Body of pancreas (tissue), 4 donors: ENCODE results near the gene SLX9.

Source experiments
- CTCF ChIP-seq, 7 experiments: fragments of 450-650 bp in 4 of 7; fragments of 200-600 bp in 3 of 7; sonication (generic) in 3 of 7; IDR thresholded peaks; one replicate each; pipeline ENCODE4 v1.5.1; 2016 to 2019; ENCODE audit warnings: antibody characterized with exemption in 7 of 7
- POLR2A ChIP-seq, 3 donors: fragments of 450-650 bp; IDR thresholded peaks; one replicate each; pipeline ENCODE4 v1.6.1; 2016; ENCODE audit warnings: antibody characterized with exemption in 3 of 3, mild to moderate bottlenecking in 2 of 3

DNA sequence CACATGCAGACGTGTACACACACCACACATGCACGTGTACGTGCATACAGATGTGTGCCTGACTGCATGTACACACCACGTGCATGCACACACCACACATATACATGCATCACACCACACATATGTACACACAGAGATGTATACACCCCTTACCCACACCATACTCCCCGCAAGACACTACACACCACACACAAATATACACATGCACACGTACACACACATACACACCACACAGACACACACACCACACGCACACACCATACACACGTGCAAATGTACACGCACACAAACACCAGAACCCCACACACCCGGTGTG, 28.8 kb upstream of the SLX9 start:
- peak in 1 of 7 experiments; percentile 18 for TF ChIP-seq CTCF (IDR thresholded peaks at IDR 0.05)
- TF ChIP-seq POLR2A (IDR thresholded peaks at IDR 0.05), result no peak
